NCI-H2107 treated with DMSO at 0.1 percent for 48 hours (cell line): Measurements from ENCODE around the gene OTOF.
"Not testable (repeated sequence)": the region's sequence is repeated elsewhere in the genome, so short reads cannot be mapped to it uniquely, and the experiment has no call there.

Source experiments
- DNase-seq: peaks from one replicate; lab custom pipeline; 2025; ENCODE audit not compliant: unreplicated experiment; lab: John Stamatoyannopoulos, UW

The OTOF gene

DNA sequence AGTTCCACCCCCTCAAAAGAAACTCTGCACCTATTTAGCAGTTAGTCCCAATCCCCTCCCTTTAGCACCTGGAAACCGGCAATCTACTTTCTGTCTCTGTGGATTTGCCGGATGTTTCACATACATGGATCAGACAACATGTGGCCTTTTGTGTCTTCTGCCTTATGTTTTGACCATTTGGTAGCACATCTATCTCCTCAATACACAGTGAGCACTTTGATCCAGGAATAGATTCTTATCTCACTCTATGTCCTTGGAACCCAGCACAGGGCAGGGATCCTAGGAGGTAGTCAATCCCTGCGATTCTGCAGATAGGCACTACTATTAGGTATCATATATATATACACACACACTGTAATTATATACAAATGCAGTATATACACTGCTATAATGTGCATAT, 3.8 kb upstream of the OTOF start:
- no peak for DNase-seq

DNA sequence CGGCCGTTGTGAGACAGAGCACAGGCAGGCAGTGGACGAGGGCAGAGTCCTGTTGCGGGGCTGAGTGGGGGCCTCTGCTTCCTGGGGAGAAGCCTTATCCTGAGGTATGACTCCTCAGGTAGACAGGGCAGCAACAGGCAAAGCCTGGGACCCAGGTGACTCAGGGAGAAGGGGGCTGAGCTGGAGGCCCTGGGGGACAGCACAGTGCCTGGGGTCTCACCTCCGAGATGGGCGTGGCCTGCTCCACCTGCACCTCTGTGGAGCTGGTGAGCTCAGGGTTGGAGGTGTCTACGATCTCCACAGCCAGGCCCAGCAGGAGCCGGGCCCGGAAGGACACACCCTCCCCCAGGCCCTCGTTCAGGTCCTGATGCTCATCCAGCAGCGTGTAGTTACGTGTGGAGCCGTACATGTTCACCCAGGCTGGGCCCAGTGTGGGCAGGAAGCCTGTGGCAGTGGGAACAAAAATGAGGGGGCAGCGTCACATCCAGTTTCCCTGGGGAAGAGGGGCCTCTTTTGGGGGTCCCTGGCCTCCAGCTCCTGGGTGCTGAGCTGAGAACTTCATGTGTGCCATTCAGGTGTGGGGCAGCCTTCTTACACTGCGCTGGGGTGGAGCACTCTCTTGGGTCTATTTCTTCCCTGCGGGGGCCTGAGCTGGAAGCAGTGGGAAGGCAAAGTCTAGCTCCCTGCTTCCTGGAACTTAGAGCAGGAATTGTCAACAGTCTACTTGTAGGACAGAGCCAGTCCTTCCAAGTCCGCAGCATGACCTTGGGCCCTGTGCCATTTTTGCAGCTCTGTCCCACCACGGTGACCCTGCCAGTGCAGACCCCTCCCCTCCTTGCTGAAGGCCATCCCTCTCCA, 2.9 kb upstream of the OTOF start:
- no peak for DNase-seq

DNA sequence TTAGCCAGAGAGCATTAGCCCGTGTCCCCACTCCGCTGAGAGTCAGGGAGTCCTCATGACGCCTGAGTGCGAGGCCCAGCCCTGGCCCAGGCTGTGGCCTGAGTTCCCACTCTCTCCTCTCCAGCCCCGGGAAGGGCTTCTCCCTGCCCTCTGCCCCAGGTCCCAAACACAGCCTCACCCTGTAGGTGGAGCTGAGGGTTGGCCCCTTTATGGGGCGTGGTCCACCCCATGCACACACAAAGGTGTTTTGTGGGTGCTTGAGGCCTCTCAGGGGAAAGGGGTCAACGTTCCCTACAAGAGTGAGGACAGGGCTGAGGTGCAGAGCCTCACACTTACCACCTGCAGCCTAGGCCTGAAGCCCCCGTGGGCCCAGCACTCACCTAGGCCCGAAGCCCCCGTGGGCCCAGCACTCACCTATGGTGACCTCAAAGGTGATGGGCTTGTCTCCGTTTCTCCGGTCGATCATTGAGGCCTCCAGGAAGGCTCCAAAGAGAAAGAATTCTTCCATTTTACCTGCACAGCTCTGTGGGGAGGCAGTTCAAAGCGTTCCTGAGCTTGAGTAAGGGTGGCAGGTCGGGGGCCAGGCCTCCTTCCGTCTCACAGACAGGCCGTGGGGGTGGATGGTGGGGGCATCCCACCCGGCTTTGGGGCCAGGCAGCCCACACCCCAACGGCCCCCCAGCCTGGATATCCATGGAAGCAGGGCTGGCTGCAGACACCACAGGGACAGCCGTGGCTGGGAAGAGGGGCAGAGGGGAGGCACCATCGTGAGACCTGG, 2.1 kb upstream of the OTOF start:
- no peak for DNase-seq

DNA sequence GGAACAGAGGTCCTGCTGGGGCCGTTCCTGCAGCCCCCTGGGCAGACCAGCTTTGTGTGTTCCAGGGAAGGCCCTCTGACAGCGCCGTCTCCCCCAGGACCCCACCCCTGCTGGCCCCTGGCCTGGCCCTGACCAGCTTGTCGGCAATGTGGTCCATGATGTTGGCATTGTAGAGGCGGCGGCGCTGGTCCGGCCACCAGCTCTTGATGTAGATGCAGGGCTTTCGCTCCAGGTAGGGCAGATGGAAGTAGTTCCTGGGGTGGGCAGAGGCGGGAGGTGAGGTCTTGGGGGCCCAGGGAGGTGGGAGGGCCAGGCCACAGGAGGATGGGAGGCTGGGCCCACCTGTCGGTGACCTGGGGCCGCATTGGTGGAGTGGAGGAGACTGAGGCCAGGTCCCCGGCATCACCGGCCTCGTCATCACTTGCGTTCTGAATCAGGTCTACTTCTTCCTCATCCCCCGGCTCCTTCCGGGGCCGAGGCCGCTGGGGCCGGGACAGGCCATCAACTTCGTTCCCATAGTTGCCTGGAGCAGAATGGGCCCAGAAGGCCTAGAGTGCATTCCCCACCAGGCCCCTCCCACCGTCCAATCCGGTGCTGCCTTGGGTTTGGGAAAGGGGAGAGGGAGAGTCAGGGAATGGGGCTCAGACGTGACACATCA, 1.3 kb upstream of the OTOF start:
- no peak for DNase-seq

DNA sequence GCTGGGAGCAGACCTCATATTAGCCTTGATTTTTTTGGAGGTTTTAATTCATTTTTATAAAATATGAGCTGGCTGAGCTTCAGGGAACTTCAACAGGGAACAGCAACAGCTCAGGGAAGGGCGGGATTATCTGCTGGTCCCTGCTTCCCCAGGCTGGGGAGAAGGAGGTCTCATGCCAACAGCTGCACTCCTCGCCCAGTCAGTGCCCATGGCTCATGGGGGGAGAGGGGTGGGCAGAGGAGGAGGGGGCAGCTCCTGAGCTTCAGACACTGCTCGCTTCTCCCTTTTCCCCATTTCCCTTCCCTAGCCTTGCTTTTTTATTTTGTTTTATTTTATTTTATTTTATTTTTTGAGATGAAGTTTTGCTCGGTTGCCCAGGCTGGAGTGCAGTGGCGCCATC, 442 bp upstream of the OTOF start:
- DNase-seq, result no peak

DNA sequence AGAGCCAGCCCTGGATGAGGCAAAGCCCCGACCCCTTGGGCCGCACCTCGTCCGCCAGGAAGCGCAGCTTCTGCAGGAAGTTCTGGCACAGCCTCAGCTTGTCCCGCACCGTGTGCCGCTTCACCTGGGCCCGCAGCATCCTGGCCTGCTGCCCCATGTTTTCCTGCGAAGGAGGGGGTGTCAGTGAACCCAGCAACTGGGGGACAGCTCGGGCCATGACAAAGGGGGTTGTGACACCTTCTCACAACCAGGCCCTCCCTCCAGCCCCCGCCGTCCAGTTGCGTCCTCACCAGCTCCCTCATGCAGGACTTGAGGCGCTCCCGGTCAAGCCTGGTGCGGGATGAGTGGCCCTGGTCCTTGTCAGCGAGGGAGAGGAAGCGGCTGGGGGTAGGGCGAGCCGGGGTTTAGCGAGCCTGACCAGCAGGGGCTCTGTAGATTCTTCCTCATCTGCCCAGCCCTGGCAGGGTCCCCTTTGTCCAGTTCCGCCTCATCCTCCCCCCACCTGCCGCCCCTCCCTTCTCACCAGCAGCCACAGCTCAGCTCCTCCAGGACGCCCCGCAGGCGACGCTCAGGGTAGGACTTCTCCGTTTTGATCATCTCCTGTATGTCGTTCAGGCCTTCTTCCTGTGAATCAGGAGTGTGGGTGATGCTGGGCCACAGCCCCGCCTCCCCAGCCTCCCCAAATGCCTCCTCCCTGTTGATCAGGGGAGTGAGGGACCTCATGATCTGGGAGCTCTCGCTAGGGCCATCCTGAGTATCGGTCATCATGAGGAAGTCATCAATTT, 606 bp downstream of the OTOF start:
- DNase-seq, result no peak

DNA sequence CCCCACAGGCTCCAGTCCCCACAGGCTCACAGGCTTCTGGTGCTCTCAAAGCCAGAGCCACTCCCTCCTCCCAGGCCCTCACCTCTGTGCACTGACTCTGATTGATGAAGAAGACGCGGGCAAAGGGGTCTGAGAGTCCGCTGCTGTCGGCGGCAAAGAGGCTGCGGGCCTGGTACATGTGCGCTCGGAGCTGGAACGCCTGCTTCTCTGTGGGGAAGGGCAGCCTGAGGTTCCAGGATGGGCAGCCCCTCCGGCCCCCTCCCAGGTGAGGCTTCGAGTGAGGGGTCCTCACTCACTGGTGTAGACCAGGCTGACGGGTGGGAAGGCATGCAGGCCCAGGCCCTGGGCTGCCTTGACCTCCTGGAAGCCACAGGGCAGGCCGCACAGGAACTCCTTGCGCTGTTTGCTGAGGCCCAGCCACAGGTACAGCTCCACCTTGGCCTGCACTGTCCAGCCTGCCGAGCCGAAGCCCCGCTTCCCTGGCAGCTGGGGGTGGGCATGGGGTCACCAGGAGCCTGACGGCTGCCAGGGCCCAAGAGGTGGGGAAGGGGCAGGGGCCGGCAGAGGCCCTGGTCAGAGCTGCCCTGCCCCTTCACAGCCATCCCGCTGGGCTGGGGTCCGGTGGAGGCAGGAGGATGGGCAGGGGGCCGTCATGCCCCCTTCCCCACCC, 2.0 kb downstream of the OTOF start:
- DNase-seq, result no peak

DNA sequence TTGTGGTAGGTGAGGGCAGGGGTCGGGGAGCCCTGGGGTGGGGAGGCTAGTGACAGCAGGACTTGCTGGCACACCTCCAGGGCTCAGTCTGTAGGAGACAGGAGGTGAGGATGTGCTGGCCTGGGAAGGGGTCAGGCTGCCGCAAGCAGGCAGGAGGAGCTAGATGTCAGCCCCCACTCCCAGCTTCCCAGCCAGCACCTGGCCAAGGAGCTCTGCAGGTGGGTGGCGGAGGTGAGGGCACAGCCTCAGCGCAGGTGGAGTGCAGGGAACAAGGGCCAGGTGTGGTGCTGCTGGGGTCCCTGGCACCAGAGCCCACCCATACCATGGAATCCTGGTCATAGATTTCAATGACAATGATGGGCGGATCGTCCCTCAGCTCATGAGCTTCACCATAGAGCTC, 2.9 kb downstream of the OTOF start:
- DNase-seq, result no peak

DNA sequence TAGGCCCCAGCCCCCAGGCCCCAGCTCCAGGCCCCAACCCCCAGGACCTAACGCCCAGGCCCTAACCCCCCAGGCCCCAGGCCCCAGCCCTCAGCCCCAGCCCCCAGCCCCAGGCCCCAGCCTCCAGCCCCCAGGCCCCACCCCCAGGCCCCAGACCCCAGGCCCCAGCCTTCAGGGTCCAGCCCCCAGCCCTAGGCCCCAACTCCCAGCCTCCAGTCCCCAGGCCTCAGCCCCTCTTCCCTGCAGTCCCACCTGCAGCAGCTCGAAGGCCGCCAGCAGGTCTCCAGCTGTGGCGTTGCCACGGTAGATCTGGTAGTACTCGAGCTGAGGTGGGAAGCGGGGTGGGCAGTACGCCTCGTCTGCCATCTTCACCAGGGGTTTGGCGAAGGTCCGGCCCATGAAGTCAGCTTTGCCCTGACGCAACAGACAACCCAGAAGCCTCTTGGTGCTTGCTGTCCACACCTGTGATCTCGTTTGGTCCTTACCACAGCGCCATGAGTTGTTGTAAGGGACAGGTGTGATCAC, 3.6 kb downstream of the OTOF start:
- no peak for DNase-seq

DNA sequence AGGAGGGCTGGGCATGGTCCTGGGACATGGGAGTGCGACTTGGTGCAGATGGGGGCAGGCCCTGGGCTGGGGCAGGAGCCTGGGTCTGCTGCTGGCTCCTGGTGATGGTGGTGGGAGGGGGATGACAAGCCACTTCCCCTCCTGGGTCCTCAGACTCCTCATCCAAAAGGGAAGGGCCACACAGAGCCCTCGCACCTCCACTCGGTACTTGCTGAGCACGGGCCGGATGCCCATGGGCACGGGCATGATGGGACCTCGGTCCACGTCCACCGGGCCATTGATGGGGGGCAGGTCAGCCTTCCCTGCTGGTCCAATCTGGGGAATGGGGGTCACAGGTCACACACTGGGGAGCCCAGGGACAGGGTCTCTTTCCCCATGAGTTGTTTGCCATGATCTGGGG, 4.1 kb downstream of the OTOF start:
- DNase-seq, result no peak

DNA sequence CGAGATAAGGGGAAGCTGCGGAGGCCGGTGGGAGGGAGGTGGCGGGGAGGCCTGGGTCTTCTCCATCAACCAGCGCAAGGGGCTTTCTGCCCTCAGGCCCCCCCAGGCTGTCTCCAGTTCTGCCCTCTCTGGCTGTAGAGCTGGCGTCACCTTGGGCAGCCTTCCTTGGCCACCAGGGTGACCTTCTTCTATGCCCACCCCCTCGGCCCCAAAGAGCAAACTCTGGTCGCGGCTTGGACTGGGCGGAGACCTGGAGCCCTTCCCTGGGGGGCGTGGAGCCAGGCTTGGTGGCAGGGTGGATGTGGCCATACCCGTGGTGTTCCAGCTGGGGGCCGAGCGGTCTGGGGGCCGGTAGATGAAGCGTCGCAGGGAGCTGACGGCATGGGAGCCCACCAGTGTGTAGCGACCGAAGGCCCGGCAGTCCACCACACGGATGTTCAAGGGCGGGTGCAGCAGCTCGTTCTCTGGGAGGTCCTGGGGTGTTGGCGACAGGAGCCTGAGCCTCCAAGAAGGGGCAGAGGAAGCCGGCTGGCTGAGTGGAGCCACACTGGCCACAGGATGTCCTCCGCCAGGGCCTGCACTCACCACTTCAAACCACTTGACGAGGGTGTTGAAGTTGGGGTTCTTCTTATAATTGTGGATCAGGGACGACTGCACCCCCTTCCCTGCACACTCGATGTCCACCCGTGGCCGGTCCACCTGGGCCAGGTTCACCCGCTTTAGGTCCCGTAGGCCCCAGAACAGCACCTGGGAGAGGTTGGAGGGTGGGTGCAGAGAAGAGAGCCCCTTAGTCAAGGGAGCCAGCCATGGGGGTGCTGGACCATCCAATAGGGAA, 4.9 kb downstream of the OTOF start:
- DNase-seq, result no peak

DNA sequence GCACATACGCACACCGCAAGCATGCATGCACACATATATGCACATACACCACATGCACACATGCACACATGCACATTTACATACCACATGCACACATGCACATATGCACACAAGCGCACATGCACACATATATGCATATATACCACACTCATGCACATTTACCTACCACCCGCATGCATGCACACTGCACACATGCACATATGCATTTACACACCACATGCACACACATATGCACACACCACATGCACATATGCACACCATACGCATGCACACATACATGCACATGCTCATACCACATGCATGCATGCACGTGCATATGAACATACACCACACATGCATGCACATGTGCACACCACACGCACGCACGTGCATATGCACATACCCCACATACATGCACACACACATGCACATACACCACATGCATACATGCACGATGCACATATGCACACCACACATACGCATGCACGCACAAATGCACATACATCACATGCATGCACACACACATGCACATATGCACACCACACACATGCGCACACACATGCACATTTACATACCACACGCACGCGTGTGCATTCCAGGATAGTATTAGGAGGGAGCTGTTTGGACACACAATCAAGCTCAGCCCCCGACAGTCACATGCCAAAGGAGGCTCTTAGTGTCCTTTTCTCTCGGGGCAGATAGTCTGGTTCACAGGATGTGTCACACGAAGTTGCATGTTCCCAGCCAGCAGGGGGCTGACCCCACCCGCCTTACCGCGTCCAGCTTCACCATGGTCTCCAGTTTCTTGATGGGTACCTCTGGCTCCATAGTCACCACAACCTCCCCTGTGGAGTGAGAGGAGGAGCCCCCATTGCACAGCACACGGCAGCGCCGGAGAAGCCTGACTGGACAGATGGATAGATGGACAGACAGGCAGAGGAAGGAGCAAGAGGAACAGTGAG, 5.9 kb downstream of the OTOF start:
- no peak for DNase-seq

DNA sequence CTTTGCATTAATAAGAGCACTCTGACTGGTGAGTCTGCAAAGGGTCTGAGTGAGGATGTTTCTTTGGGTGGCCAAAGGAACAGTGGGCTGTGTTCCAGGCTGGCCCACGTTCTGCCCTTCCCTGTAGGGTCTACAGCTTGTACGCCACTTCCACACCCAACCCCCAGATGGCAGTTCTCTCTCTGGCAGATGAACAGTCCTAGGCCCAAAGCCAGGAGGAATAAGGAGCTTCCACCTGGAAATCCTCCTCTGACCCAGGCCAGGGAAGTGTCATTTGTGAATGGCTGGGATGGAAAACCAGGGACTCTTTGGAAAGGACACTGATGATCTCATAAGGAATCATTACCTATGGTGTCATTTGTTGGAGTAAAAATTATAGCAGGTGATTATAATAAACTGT, 6.6 kb downstream of the OTOF start:
- no peak for DNase-seq

DNA sequence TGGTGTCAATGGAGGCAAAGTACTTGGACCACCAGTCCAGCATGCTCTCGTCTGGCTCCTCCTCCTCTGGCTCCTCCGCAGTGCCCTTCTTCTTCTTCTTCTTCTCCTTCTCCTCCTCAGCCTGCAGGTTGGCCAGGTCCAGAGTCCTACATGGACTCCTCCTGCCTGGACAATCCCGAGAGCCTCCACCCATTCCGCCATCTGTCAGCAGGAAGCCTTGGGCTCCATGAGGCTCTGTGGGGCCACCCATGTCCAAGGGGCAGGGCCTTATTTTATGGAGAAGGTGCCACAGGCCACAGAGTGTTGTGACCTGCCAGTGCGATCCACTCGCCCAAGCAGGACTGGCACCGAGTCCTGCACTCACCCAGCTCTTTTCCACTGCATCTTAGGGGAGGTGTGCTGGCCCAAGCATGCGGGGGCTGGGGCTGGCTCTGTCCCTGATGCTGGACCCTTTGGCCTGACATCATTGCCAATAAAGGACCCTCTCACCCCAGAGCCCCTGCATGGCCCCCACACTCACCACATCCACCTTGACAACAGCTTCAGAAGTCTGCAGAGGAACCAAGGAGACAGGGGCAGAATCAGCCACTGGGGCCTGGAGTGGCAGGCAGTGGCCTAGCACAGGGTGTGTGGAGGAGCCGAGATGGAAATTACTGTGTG, 7.2 kb downstream of the OTOF start:
- no peak for DNase-seq

DNA sequence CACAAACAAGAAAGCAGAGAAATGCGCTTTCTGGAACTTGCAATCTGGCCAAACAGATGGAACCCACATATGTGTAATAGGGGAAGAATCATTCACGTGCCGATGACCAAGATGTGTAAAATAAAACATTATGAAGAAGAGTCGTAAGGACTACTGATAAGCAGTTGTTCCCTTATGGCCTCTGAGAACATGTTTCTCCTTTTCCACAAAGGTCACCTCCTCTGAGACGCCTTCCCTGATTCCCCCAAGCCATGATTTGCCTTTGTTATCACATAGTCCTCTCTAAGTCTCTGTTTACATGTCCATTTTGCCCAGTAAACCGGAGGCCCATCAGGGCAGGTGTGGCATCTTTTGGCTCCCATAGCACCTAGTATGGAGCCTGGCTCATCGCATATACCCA, 8.0 kb downstream of the OTOF start:
- no peak for DNase-seq

DNA sequence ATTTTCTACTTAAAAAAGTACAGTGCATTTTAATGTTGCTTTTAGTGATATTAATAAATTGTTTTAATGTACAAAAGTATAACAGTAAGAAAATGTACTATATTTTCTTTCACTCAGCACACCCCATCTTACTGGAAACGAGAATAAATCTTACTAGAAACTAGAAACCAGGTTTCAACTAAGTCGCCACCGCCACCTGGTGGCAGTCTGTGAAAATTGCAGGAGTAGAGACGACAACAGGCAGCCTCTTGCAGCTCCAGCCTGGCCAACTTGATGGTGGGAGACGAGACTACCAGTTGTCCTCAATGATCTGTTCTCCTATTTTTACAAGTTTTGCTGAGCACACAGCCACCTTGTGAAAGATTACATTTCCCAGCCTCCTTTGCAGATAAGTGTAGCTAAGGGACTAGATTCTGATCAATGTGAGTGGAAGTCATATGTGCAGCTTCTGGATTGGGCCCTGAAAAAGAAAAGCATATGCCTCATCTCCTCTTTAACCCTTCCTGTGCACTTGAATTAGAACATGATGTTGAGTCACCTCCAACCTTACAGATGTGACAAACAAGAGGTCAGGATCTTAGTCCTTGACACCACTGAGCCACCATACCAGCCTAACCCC, 8.7 kb downstream of the OTOF start:
- peak; percentile 17 for DNase-seq

DNA sequence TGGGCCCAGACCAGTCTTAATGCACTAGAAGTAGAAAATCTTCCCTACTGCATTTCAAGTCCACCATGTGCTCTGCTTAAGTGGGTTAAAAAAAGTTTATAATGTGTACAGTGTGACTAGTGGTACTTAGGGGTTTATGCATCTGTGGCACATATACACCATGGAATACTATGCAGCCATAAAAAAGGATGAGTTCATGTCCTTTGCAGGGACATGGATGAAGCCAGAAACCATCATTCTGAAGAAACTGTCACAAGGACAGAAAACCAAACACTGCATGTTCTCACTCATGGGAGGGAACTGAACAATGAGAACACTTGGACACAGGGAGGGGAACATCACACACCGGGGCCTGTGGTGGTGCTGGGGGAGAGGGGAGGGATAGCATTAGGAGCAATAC, 9.4 kb downstream of the OTOF start:
- DNase-seq, result not testable (repeated sequence)
